ENCODE data around the gene MAP3K14. TPM values are rescaled to one million over a fixed set of nuclear protein-coding genes. Genes with fewer than 3 reads are reported as not detected.

MAP3K14 gene
- total RNA-seq, 1 experiment from 2014 or later = 7.8 TPM

- no peak overlapping the region for H2AFZ ChIP-seq (ENCODE audit: low read length)
- H3K27me3 ChIP-seq (ENCODE audit: insufficient read depth, low read length) = no peaks in the 10 kb centered on the region
- no CpG with 5 or more reads among the region's 11 CpGs for WGBS (ENCODE audit: extremely low coverage, insufficient read length, low lambda C conversion rate)
- H3K4me1 ChIP-seq (ENCODE audit: insufficient read depth, low read length) = no peaks in the 10 kb centered on the region; the same call in 1 of the 2 replicates
- no peak overlapping the region for H3K56ac ChIP-seq (ENCODE audit: insufficient read length, low read depth, low read length)
- Mint-ChIP-seq H3K27ac (no peak overlapping the region), H3K4me1 (peaks cover 20 to 28% of the 10 kb centered on the region in 2 experiments), H3K27me3 (ENCODE audit: low read depth) (peaks cover 2% of the 10 kb centered on the region; the same call in 1 of the 2 replicates), H3K36me3 (ENCODE audit: insufficient read depth in 1 of 3, low read depth in 3 of 3) (peaks cover 0 to 2% (median 0%) of the 10 kb centered on the region in 3 experiments; a peak in 3 of 7 replicates), H3K9me3 (peaks cover 0 to 3% of the 10 kb centered on the region in 2 experiments; a peak in 2 of 5 replicates), H3K4me3 (no peak overlapping the region)
- H4K5ac ChIP-seq (ENCODE audit: insufficient read length, low read depth, low read length) = no peak overlapping the region
- H2BK120ac ChIP-seq (ENCODE audit: low read depth, low read length, poor library complexity, severe bottlenecking) = no peak overlapping the region
- H2AK5ac ChIP-seq (ENCODE audit: insufficient read length, low read length) = no peak overlapping the region
- DNase-seq = no peak
- H3K79me2 ChIP-seq (ENCODE audit: insufficient read depth, low read length) = no peaks in the 10 kb centered on the region
- no peak overlapping the region for H3K4ac ChIP-seq (ENCODE audit: low read depth, low read length)
- no peak overlapping the region for H3K23ac ChIP-seq (ENCODE audit: insufficient read length, low read depth, low read length)
- no peak overlapping the region for H3K14ac ChIP-seq (ENCODE audit: insufficient read depth, low read length)
- H3K79me1 ChIP-seq (ENCODE audit: insufficient read depth, low read depth, low read length, poor library complexity, severe bottlenecking) = no peaks in the 10 kb centered on the region
- H3K9me3 ChIP-seq (ENCODE audit: control insufficient read depth, low read depth, low read length) = no peaks in the 10 kb centered on the region
- no peak overlapping the region for H3K27ac ChIP-seq (ENCODE audit: insufficient read length, low read depth, low read length)
- H3K18ac ChIP-seq (ENCODE audit: insufficient read length, low read depth, low read length) = no peak overlapping the region
- no peak overlapping the region for H2BK5ac ChIP-seq (ENCODE audit: insufficient read length, low read length)
- H4K91ac ChIP-seq (ENCODE audit: insufficient read length, low read depth, low read length) = no peak overlapping the region
- H2BK12ac ChIP-seq (ENCODE audit: insufficient read length, low read depth, low read length) = no peak overlapping the region
- H2BK15ac ChIP-seq (ENCODE audit: low read depth, low read length) = no peak overlapping the region
- no peak for TF ChIP-seq CTCF (conservative IDR thresholded peaks at IDR 0.05)
- H4K8ac ChIP-seq (replicated peaks; ENCODE audit: insufficient read length, low read depth, low read length) = no peak overlapping the region
- no peak overlapping the region for H3T11ph ChIP-seq (ENCODE audit: low read length)
- no peaks in the 10 kb centered on the region for H3K23me2 ChIP-seq (ENCODE audit: insufficient read length, low read depth, low read length, poor library complexity, severe bottlenecking)
- H3K4me2 ChIP-seq (ENCODE audit: insufficient read depth, insufficient read length, low read length) = no peak overlapping the region
- H4K20me1 ChIP-seq (ENCODE audit: control insufficient read depth, insufficient read depth, insufficient read length) = no peaks in the 10 kb centered on the region
- no peak overlapping the region for H2BK20ac ChIP-seq (ENCODE audit: low read depth, low read length, poor library complexity, severe bottlenecking)
- no peak overlapping the region for H3K9ac ChIP-seq (ENCODE audit: extremely low read depth, insufficient read length, low read length)
These were observed 25.5 kb upstream of the MAP3K14 start for GRCh38 chr17:45342306-45342705.
